ENCODE data around the gene LFNG. TPM values are rescaled to one million over a fixed set of nuclear protein-coding genes. Genes with fewer than 3 reads are reported as not detected.

Gene LFNG
- total and polyA plus RNA-seq, 2 of the 13 experiments (the other 11 are each of a cell fraction or from before 2014, with no cell fraction given), result 0.44 to 1.5 TPM

GRCh38 chr7:2492038-2492437 is 27.5 kb upstream of the LFNG start:
- Histone ChIP-seq H3K4me1 (ENCODE audit: insufficient read depth, low read length) (no peaks in the 10 kb centered on the region), H4K20me1 (ENCODE audit: insufficient read depth, low read length) (no peaks in the 10 kb centered on the region), H3K4me3 (replicated peaks in 1 of 3; ENCODE audit: insufficient read depth in 1 of 3, low read depth in 2 of 3, low read length in 3 of 3) (no peak overlapping the region), H3K4me2 (ENCODE audit: low read depth, low read length) (no peak overlapping the region), H3K27me3 (ENCODE audit: control insufficient read depth in 1 of 2, insufficient read depth in 2 of 2, low read length in 2 of 2) (peaks cover 17 to 44% of the 10 kb centered on the region in 2 experiments), H3K9ac (ENCODE audit: insufficient read depth, low read depth, low read length) (no peak overlapping the region), H2AFZ (ENCODE audit: low read length) (no peak overlapping the region), H3K79me2 (ENCODE audit: insufficient read depth, low read length) (no peaks in the 10 kb centered on the region), H3K27ac (ENCODE audit: extremely low read length, insufficient read depth, low read length) (no peak overlapping the region), H3K36me3 (replicated peaks in 1 of 2; ENCODE audit: control insufficient read depth in 1 of 2, insufficient read depth in 2 of 2, low read length in 2 of 2) (no peaks in the 10 kb centered on the region), H3K9me3 (ENCODE audit: low read length) (no peaks in the 10 kb centered on the region)
- no peak for DNase-seq (ENCODE audit: low spot score)
- FAIRE-seq, result no peak
- ChIA-PET CTCF (ENCODE audit: low intra/inter-chr PET ratio, low total read pairs) (no interaction called here), POLR2A (no interaction called here)
- no TSS peak for BruUV-seq (replicated peaks)
- no peak for ATAC-seq
- in situ Hi-C loops (cut with HindIII; ENCODE audit: extremely low pct_ligation_motif_present, low pct_unique_long_range_greater_than_20kb), result no loop called here
- intact Hi-C loops (cut with micrococcal nuclease; ENCODE audit: unreplicated experiment), result no loop called here
- WGBS (ENCODE audit: low lambda C conversion rate), result 15% methylated on average over 2 of the region's 2 CpGs
- TF ChIP-seq TFAP4 (IDR thresholded peaks at IDR 0.05; ENCODE audit: borderline replicate concordance, low read depth) (no peak), MLX (CRISPR knock-in tag; IDR thresholded peaks at IDR 0.05) (no peak), ZNF354B (CRISPR knock-in tag; IDR thresholded peaks at IDR 0.05) (no peak), KLF11 (CRISPR knock-in tag; IDR thresholded peaks at IDR 0.05) (no peak)

GRCh38 chr7:2493205-2494164 is 26.1 kb upstream of the LFNG start:
- ChIA-PET POLR2A (no interaction called here), CTCF (ENCODE audit: low intra/inter-chr PET ratio, low total read pairs) (no interaction called here)
- in situ Hi-C loops (cut with HindIII; ENCODE audit: extremely low pct_ligation_motif_present, low pct_unique_long_range_greater_than_20kb) (no loop called here), intact Hi-C loops (cut with micrococcal nuclease; ENCODE audit: unreplicated experiment) (no loop called here)
- Histone ChIP-seq H3K4me2 (ENCODE audit: low read depth, low read length) (no peak overlapping the region), H3K9me3 (ENCODE audit: low read length) (no peaks in the 10 kb centered on the region), H3K27me3 (ENCODE audit: control insufficient read depth in 1 of 2, insufficient read depth in 2 of 2, low read length in 2 of 2) (peaks cover 18 to 45% of the 10 kb centered on the region in 2 experiments), H2AFZ (ENCODE audit: low read length) (no peak overlapping the region), H3K4me1 (ENCODE audit: insufficient read depth, low read length) (no peaks in the 10 kb centered on the region), H3K4me3 (replicated peaks in 1 of 3; ENCODE audit: insufficient read depth in 1 of 3, low read depth in 2 of 3, low read length in 3 of 3) (no peak overlapping the region), H3K36me3 (replicated peaks in 1 of 2; ENCODE audit: control insufficient read depth in 1 of 2, insufficient read depth in 2 of 2, low read length in 2 of 2) (no peaks in the 10 kb centered on the region), H3K79me2 (ENCODE audit: insufficient read depth, low read length) (no peaks in the 10 kb centered on the region), H4K20me1 (ENCODE audit: insufficient read depth, low read length) (no peaks in the 10 kb centered on the region), H3K27ac (ENCODE audit: extremely low read length, insufficient read depth, low read length) (no peak overlapping the region), H3K9ac (ENCODE audit: insufficient read depth, low read depth, low read length) (no peak overlapping the region)
- DNase-seq (ENCODE audit: low spot score), result no peak
- ATAC-seq, result no peak
- no peak for TF ChIP-seq MXD1 (CRISPR knock-in tag; IDR thresholded peaks at IDR 0.05)
- no peak for TF ChIP-seq STAG1 (CRISPR knock-in tag; IDR thresholded peaks at IDR 0.05)
- TF ChIP-seq NCOR1 (IDR thresholded peaks at IDR 0.05; ENCODE audit: borderline replicate concordance, low read length), result no peak
- TF ChIP-seq ZBTB14 (CRISPR knock-in tag; IDR thresholded peaks at IDR 0.05), result no peak
- no peak for TF ChIP-seq ELK4 (CRISPR knock-in tag; IDR thresholded peaks at IDR 0.05; ENCODE audit: borderline replicate concordance)
- TF ChIP-seq ZNF530 (CRISPR knock-in tag; IDR thresholded peaks at IDR 0.05; ENCODE audit: low read depth), result no peak
- FAIRE-seq, result no peak
- BruUV-seq (replicated peaks), result no TSS peak
- WGBS (ENCODE audit: low lambda C conversion rate), result 10% methylated on average over 10 of the region's 11 CpGs

Data from HepG2 (cell line).